IPS-20b (cell line): ENCODE measurements around the gene POLR1G.

Source experiments
- H3K27ac ChIP-seq: one replicate; pipeline ENCODE4 v1.5.1; 2013; ENCODE audit warnings: low read length
- H3K27me3 ChIP-seq: 2 replicates; pipeline ENCODE4 v1.6.1; 2013; ENCODE audit warnings: mild to moderate bottlenecking, low read length, inconsistent platforms; ENCODE audit not compliant: insufficient read depth
- H3K36me3 ChIP-seq: 2 replicates; pipeline ENCODE4 v1.6.1; 2013; ENCODE audit warnings: low read depth, mild to moderate bottlenecking, inconsistent platforms, low read length, moderate library complexity; ENCODE audit not compliant: insufficient read depth
- H3K4me1 ChIP-seq: 2 replicates; pipeline ENCODE4 v1.6.1; 2013; ENCODE audit warnings: mild to moderate bottlenecking, control low read depth, inconsistent platforms, low read length, moderate library complexity; ENCODE audit not compliant: insufficient read depth
- H3K4me3 ChIP-seq: 2 replicates; pipeline ENCODE4 v1.5.1; 2013; ENCODE audit warnings: mild to moderate bottlenecking, low read length, inconsistent platforms
- H3K9ac ChIP-seq: 2 replicates; pipeline ENCODE4 v1.6.1; 2013; ENCODE audit warnings: low read depth, mild to moderate bottlenecking, inconsistent platforms, low read length, moderate library complexity
- H3K9me3 ChIP-seq: 2 replicates; pipeline ENCODE4 v1.6.1; 2013; ENCODE audit warnings: mild to moderate bottlenecking, low read depth, low read length, inconsistent platforms; ENCODE audit not compliant: insufficient read depth

POLR1G gene

GRCh38 chr19:45370410-45371204, 35.8 kb upstream of the POLR1G start, which contains the start of gene ERCC2:
Gene ERCC2 (minus strand): TSS chr19:45370573. CDS start chr19:45370540, 33 bp downstream.
- Histone ChIP-seq H3K27me3 (no peaks in the 10 kb centered on the region), H3K4me1 (no peaks in the 10 kb centered on the region), H3K9me3 (no peaks in the 10 kb centered on the region), H3K4me3 (peak within 1 kb of the TSS; percentile 87), H3K27ac (no peak within 1 kb of the TSS), H3K36me3 (peaks cover 21% of the 10 kb centered on the region), H3K9ac (peak within 1 kb of the TSS; percentile 86)

DNA sequence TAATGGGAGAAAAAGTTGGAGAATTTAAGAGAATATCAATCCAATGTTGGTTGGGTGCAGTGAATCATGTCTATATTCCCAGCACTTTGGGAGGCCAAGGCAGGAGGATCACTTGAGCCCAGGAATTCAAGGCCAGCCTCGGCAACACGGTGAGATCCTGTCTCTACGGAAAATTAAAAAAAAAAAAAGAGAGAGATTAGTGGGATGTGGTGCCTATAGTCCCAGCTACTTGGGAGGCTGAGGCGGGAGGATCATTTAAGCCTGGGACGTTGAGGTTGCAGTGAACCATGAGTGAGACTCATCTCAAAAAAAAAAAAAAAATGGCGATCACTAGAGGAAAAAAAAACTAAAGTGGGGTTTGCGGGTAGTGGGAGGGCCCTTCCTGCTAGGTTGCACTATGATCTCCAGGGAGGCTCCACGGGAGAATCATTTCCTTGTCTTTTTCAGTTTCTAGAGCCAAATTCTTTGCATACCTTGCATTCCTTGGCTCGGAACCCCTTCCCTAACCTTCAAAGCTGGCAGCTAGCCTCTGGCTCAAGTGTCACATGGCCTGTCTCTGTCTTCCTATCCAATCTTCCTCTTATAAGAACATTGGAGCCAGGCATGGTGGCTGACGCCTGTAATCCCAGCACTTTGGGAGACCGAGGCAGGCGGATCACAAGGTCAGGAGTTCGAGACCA, 30.3 kb upstream of the POLR1G start:
- Histone ChIP-seq H3K36me3 (no peaks in the 10 kb centered on the region), H3K4me3 (no peak overlapping the region), H3K9ac (no peak overlapping the region), H3K27me3 (no peaks in the 10 kb centered on the region), H3K27ac (no peak overlapping the region), H3K9me3 (no peaks in the 10 kb centered on the region), H3K4me1 (no peaks in the 10 kb centered on the region)

- Histone ChIP-seq H3K27me3 (peaks cover 7% of the 10 kb centered on the region; the same call in 1 of the 2 replicates), H3K4me3 (no peak overlapping the region), H3K36me3 (no peaks in the 10 kb centered on the region), H3K9ac (no peak overlapping the region), H3K4me1 (no peaks in the 10 kb centered on the region), H3K9me3 (no peaks in the 10 kb centered on the region), H3K27ac (no peak overlapping the region)
Measured at GRCh38 chr19:45380107-45380506, 26.3 kb upstream of the POLR1G start.

GRCh38 chr19:45382426-45382825, 24.0 kb upstream of the POLR1G start:
- Histone ChIP-seq H3K27ac (no peak overlapping the region), H3K9me3 (no peaks in the 10 kb centered on the region), H3K36me3 (no peaks in the 10 kb centered on the region), H3K9ac (no peak overlapping the region), H3K27me3 (peaks cover 29% of the 10 kb centered on the region), H3K4me1 (no peaks in the 10 kb centered on the region), H3K4me3 (no peak overlapping the region)

GRCh38 chr19:45385392-45386221, 20.8 kb upstream of the POLR1G start:
- Histone ChIP-seq H3K9me3 (no peaks in the 10 kb centered on the region), H3K9ac (no peak overlapping the region), H3K36me3 (no peaks in the 10 kb centered on the region), H3K4me1 (no peaks in the 10 kb centered on the region), H3K27me3 (peaks cover 29% of the 10 kb centered on the region), H3K4me3 (peak overlapping the region; percentile 35; the same call in 1 of the 2 replicates), H3K27ac (no peak overlapping the region)

GRCh38 chr19:45391346-45391745, 15.1 kb upstream of the POLR1G start:
- Histone ChIP-seq H3K27me3 (peaks cover 21% of the 10 kb centered on the region; the same call in 1 of the 2 replicates), H3K4me1 (no peaks in the 10 kb centered on the region), H3K4me3 (no peak overlapping the region), H3K9ac (no peak overlapping the region), H3K36me3 (no peaks in the 10 kb centered on the region), H3K27ac (no peak overlapping the region), H3K9me3 (no peaks in the 10 kb centered on the region)

- Histone ChIP-seq H3K4me3 (no peak overlapping the region), H3K36me3 (no peaks in the 10 kb centered on the region), H3K9ac (no peak overlapping the region), H3K4me1 (no peaks in the 10 kb centered on the region), H3K27me3 (peaks cover 21% of the 10 kb centered on the region; the same call in 1 of the 2 replicates), H3K27ac (no peak overlapping the region), H3K9me3 (no peaks in the 10 kb centered on the region)
Measured at GRCh38 chr19:45391871-45392665, 14.4 kb upstream of the POLR1G start.

DNA sequence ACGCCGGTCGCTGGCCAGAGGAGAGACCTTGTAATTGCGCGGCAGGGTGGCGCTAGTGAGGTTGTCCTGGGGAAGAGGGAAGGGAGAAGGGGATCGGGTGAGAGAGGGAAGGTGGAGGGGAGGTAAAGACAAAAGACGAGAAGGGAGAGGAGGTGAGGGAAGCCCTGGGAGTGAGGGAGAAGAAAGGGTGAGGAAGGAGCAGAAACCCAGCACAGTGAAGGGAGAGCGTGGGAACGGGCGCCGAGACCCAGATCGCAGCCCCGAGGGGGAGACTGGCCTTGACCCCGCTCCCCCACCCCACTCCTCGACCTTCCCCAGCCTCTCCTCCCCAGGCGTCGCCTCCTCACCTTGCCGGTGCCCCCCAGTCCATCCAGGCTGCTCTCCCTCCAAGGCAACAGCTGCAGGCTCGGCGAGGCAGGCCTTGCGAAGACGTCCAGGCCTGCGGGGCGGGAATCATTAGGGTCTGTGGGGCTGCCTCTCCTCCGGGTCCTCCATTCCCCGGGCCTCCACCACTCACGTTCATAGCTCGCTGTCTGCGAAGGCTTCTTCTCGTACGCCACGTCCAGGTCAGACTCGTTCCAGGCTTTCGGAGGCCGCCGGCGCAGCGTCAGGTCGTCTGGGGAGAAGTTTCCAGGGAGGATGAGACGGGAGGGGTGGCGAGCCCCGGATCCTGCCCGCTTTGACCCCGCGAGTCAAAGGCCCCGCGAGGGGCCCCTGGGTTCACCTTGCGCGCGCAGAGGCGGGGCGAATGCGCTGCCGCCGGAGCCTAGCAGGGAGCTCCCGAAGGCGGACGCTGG, 10.4 kb upstream of the POLR1G start:
- Histone ChIP-seq H3K9me3 (no peaks in the 10 kb centered on the region), H3K27me3 (peaks cover 35% of the 10 kb centered on the region; the same call in 1 of the 2 replicates), H3K27ac (no peak overlapping the region), H3K4me3 (peak overlapping the region; percentile 54; the same call in 1 of the 2 replicates), H3K4me1 (no peaks in the 10 kb centered on the region), H3K36me3 (no peaks in the 10 kb centered on the region), H3K9ac (no peak overlapping the region)

- peaks cover 10% of the 10 kb centered on the region for H3K4me1 ChIP-seq
- H3K9me3 ChIP-seq, result no peaks in the 10 kb centered on the region
- H3K36me3 ChIP-seq, result no peaks in the 10 kb centered on the region
- H3K27me3 ChIP-seq, result peaks cover 68% of the 10 kb centered on the region
- H3K27ac ChIP-seq, result no peak overlapping the region
- no peak overlapping the region for H3K9ac ChIP-seq
- H3K4me3 ChIP-seq, result no peak overlapping the region
Measured at GRCh38 chr19:45400192-45400591, 6.3 kb upstream of the POLR1G start.

GRCh38 chr19:45401815-45402214, 4.6 kb upstream of the POLR1G start:
- H3K9ac ChIP-seq, result no peak overlapping the region
- no peak overlapping the region for H3K27ac ChIP-seq
- H3K27me3 ChIP-seq, result peaks cover 56% of the 10 kb centered on the region
- H3K9me3 ChIP-seq, result no peaks in the 10 kb centered on the region
- no peak overlapping the region for H3K4me3 ChIP-seq
- H3K4me1 ChIP-seq, result peaks cover 10% of the 10 kb centered on the region
- H3K36me3 ChIP-seq, result no peaks in the 10 kb centered on the region
